HCT116 (cell line): Measurements from ENCODE around the gene DLG4. TPM values are rescaled to one million over a fixed set of nuclear protein-coding genes. Genes with fewer than 3 reads are reported as not detected.

Experiments used
- ATAC-seq: fragments of 200-7000 bp; cut with Tn5 transposase; 2 replicates; pipeline ENCODE4 v1.9.1; 2020; ENCODE audit warnings: mild to moderate bottlenecking, moderate library complexity
- BruUV-seq: library from RNA; stranded (reverse); fragments of 400-500 nt; replicated peaks from 2 replicates; lab custom pipeline; 2021; lab: Mats Ljungman, UMichigan
- CTCF ChIA-PET: fragments of 300-600 bp; sonication (Branson Sonifier 250); formaldehyde crosslinking; loops from one replicate; lab custom pipeline; 2021; ENCODE audit warnings: antibody characterized with exemption; lab: Charles Lee
- POLR2A ChIA-PET: fragments of 300-600, 350-600 bp; sonication (Branson Sonifier 250); formaldehyde crosslinking; loops from one replicate; lab custom pipeline; 2021; ENCODE audit warnings: antibody characterized with exemption; lab: Charles Lee
- RAD21 ChIA-PET, 2 experiments: fragments of 300-600 bp; sonication (Branson Sonifier 250); formaldehyde crosslinking; loops; one replicate each; lab custom pipeline; 2023; ENCODE audit warnings: low total read pairs in 2 of 2; ENCODE audit not compliant: uncharacterized antibody in 2 of 2, unreplicated experiment in 2 of 2, low non-redundant PET in 1 of 2; lab: Charles Lee
- DNase-seq: peaks from one replicate; pipeline ENCODE4 v3.0.0-alpha.2; 2010; ENCODE audit warnings: low read depth, low spot score
- H2AFZ ChIP-seq: fragments of 200-600 bp; shearing (Covaris generic), sonication (generic); 2 replicates; pipeline ENCODE4 v1.6.1; 2017; ENCODE audit warnings: low read depth, mixed run types, mixed read lengths, antibody characterized with exemption, low read length; ENCODE audit not compliant: poor library complexity, severe bottlenecking
- H3K27ac ChIP-seq: 2 replicates; pipeline ENCODE4 v1.5.1; 2012; ENCODE audit warnings: low read depth, low read length
- H3K27me3 ChIP-seq: fragments of 200-600 bp; sonication (generic); 2 replicates; pipeline ENCODE4 v1.6.1; 2016; ENCODE audit warnings: mixed run types, low read length, mixed read lengths; ENCODE audit not compliant: insufficient read depth
- H3K36me3 ChIP-seq, 2 experiments: fragments of 200-500 bp in 1 of 2; fragments of 200-600 bp in 1 of 2; sonication (Bioruptor generic) in 1 of 2; sonication (generic) in 1 of 2; 2 replicates each; pipeline versions ENCODE4 v1.5.1 to v1.6.1; 2014 to 2016; ENCODE audit warnings: low read length in 2 of 2, inconsistent platforms in 1 of 2, mixed read lengths in 1 of 2, mixed run types in 1 of 2; ENCODE audit not compliant: insufficient read depth in 2 of 2, control insufficient read depth in 1 of 2
- H3K4me1 ChIP-seq, 2 experiments: fragments of 200-600 bp in 1 of 2; sonication (generic) in 1 of 2; 2 replicates each; pipeline versions ENCODE4 v1.5.1 to v1.6.1; 2012 to 2017; ENCODE audit warnings: low read length in 2 of 2, inconsistent platforms in 1 of 2, mild to moderate bottlenecking in 1 of 2, mixed read lengths in 1 of 2, mixed run types in 1 of 2, moderate library complexity in 1 of 2; ENCODE audit not compliant: insufficient read depth in 2 of 2, control insufficient read depth in 1 of 2
- H3K4me2 ChIP-seq: fragments of 200-600 bp; sonication (generic); 2 replicates; pipeline ENCODE4 v1.6.1; 2017; ENCODE audit warnings: mixed run types, low read length, mixed read lengths
- H3K4me3 ChIP-seq, 2 experiments: fragments of 200-600 bp in 1 of 2; sonication (generic) in 1 of 2; replicated peaks in 1 of 2; 2 replicates each; pipeline ENCODE4 v1.5.1; 2011 to 2016; ENCODE audit warnings: low read length in 2 of 2, control low read depth in 1 of 2, low read depth in 1 of 2, mild to moderate bottlenecking in 1 of 2, mixed read lengths in 1 of 2, mixed run types in 1 of 2
- H3K79me2 ChIP-seq: fragments of 200-600 bp; sonication (generic); 2 replicates; pipeline ENCODE4 v1.6.1; 2017; ENCODE audit warnings: mild to moderate bottlenecking, mixed run types, low read length, moderate library complexity, mixed read lengths; ENCODE audit not compliant: insufficient read depth
- H3K9ac ChIP-seq: fragments of 200-600 bp; sonication (generic); 2 replicates; pipeline ENCODE4 v1.6.1; 2016; ENCODE audit warnings: low read length, mixed read lengths
- H3K9me2 ChIP-seq: fragments of 200-600 bp; sonication (generic), shearing (Covaris generic); 2 replicates; pipeline ENCODE4 v1.6.1; 2017; ENCODE audit warnings: mixed run types, mild to moderate bottlenecking, moderate library complexity; ENCODE audit not compliant: insufficient read depth
- H3K9me3 ChIP-seq, 2 experiments: fragments of 200-500 bp in 1 of 2; fragments of 200-600 bp in 1 of 2; sonication (Bioruptor generic) in 1 of 2; sonication (generic) in 1 of 2; 2 replicates each; pipeline ENCODE4 v1.6.1; 2014 to 2017; ENCODE audit warnings: low read length in 2 of 2, mixed read lengths in 2 of 2, inconsistent platforms in 1 of 2, low read depth in 1 of 2, mild to moderate bottlenecking in 1 of 2, mixed run types in 1 of 2, moderate library complexity in 1 of 2; ENCODE audit not compliant: control insufficient read depth in 1 of 2, insufficient read depth in 1 of 2
- H4K20me1 ChIP-seq: fragments of 200-600 bp; sonication (generic), shearing (Covaris generic); 2 replicates; pipeline ENCODE4 v1.6.1; 2017; ENCODE audit warnings: mixed run types, mild to moderate bottlenecking, moderate library complexity; ENCODE audit not compliant: insufficient read depth
- ATF3 ChIP-seq: IDR thresholded peaks from 2 replicates; pipeline ENCODE4 v1.6.1; 2012
- CBX3 ChIP-seq: IDR thresholded peaks from 2 replicates; pipeline ENCODE4 v1.6.1; 2012; ENCODE audit warnings: low read depth
- CEBPB ChIP-seq: IDR thresholded peaks from 2 replicates; pipeline ENCODE4 v1.6.1; 2012; ENCODE audit warnings: low read depth
- ELF1 ChIP-seq: IDR thresholded peaks from 2 replicates; pipeline ENCODE4 v1.6.1; 2012; ENCODE audit warnings: low read depth, borderline replicate concordance
- FOSL1 ChIP-seq: IDR thresholded peaks from 2 replicates; pipeline ENCODE4 v1.6.1; 2012; ENCODE audit warnings: low read depth
- MAX ChIP-seq: IDR thresholded peaks from 2 replicates; pipeline ENCODE4 v1.6.1; 2012
- POLR2A ChIP-seq: IDR thresholded peaks from 2 replicates; pipeline ENCODE4 v1.7.0; 2011; ENCODE audit warnings: borderline replicate concordance; ENCODE audit not compliant: insufficient read depth, insufficient read length; ENCODE audit errors: extremely low read depth
- RAD21 ChIP-seq: IDR thresholded peaks from 2 replicates; pipeline ENCODE4 v1.6.1; 2012; ENCODE audit warnings: low read depth, mild to moderate bottlenecking
- REST ChIP-seq: IDR thresholded peaks from 2 replicates; pipeline ENCODE4 v1.6.1; 2012; ENCODE audit warnings: low read depth
- SIN3A ChIP-seq: IDR thresholded peaks from 2 replicates; pipeline ENCODE4 v1.6.1; 2012; ENCODE audit warnings: low read depth
- SP1 ChIP-seq: IDR thresholded peaks from 2 replicates; pipeline ENCODE4 v1.6.1; 2012; ENCODE audit warnings: low read depth
- SRF ChIP-seq: IDR thresholded peaks from 2 replicates; pipeline ENCODE4 v1.6.1; 2012; ENCODE audit warnings: low read depth
- TCF7L2 ChIP-seq: IDR thresholded peaks from 2 replicates; pipeline ENCODE4 v1.7.0; 2011; ENCODE audit warnings: borderline replicate concordance, inconsistent platforms; ENCODE audit not compliant: insufficient read depth, insufficient read length; ENCODE audit errors: extremely low read depth
- YY1 ChIP-seq: IDR thresholded peaks from 2 replicates; pipeline ENCODE4 v1.6.1; 2011; ENCODE audit warnings: low read length, low read depth, moderate library complexity, mild to moderate bottlenecking; ENCODE audit not compliant: insufficient replicate concordance; ENCODE audit errors: extremely low read depth
- ZFX ChIP-seq: fragments of 450-650 bp; IDR thresholded peaks from 2 replicates; pipeline ENCODE4 v1.6.1; 2017
- ZNF274 ChIP-seq: fragments of 200-500 bp; sonication (Bioruptor generic); IDR thresholded peaks from 2 replicates; pipeline ENCODE4 v1.6.1; 2014; ENCODE audit warnings: mild to moderate bottlenecking, low read depth, low read length, inconsistent platforms
- intact Hi-C: fragments of 100-400 bp; cut with micrococcal nuclease; formaldehyde crosslinking; loops from 2 replicates; pipeline ENCODE4 v1.10.0; 2022
- total RNA-seq: library from RNA; stranded (reverse); gene quantifications from one replicate; pipeline ENCODE4 v1.2.1, GENCODE V29; 2021; ENCODE audit not compliant: unreplicated experiment

The DLG4 gene
- total RNA-seq, 1 experiment from 2014 or later = 15.0 TPM

- DNase-seq (no peak), ATAC-seq (no peak)
- Histone ChIP-seq H3K4me2 (no peak overlapping the region), H3K4me3 (no peak overlapping the region), H3K4me1 (peaks cover 13 to 26% of the 10 kb centered on the region in 2 experiments), H3K27ac (no peak overlapping the region), H3K9me3 (no peaks in the 10 kb centered on the region), H3K36me3 (no peaks in the 10 kb centered on the region), H3K27me3 (no peaks in the 10 kb centered on the region), H3K9me2 (no peaks in the 10 kb centered on the region), H3K9ac (no peak overlapping the region), H2AFZ (no peak overlapping the region), H4K20me1 (no peaks in the 10 kb centered on the region), H3K79me2 (no peaks in the 10 kb centered on the region)
- CTCF ChIA-PET = interaction anchor here (1.1 to 4.7 kb wide), 3 partner anchors 26 to 86 kb away, joined by 3 to 62 read pairs (median 4); no protein-coding TSS in a partner anchor
- RAD21 ChIA-PET = no interaction called here
- intact Hi-C loops = no loop called here
- TF ChIP-seq ELF1 (no peak), POLR2A (no peak), FOSL1 (no peak), YY1 (no peak), ZNF274 (no peak), TCF7L2 (no peak), MAX (no peak), RAD21 (no peak), CEBPB (no peak), SIN3A (no peak), ZFX (no peak), SP1 (no peak), ATF3 (no peak), REST (no peak), SRF (no peak), CBX3 (no peak)
- POLR2A ChIA-PET = no interaction called here
- no TSS peak for BruUV-seq
These were observed 80.7 kb downstream of the DLG4 start for GRCh38 chr17:7138800-7139381.
